Testis (tissue), 2 donors: ENCODE results near the gene NEDD9.

Source experiments
- CTCF ChIP-seq, 3 experiments: fragments of 450-650 bp in 2 of 3; fragments of 200-600 bp in 1 of 3; sonication (generic) in 1 of 3; IDR thresholded peaks; one replicate each; pipeline ENCODE4 v1.5.1; 2016 to 2019; ENCODE audit warnings: antibody characterized with exemption in 3 of 3, mild to moderate bottlenecking in 2 of 3, moderate library complexity in 1 of 3
- POLR2A ChIP-seq: fragments of 450-650 bp; IDR thresholded peaks from one replicate; pipeline ENCODE4 v1.6.1; 2017; ENCODE audit warnings: antibody characterized with exemption, mild to moderate bottlenecking, moderate library complexity

GRCh38 chr6:11160199-11160598 lies 72.3 kb downstream of the NEDD9 start:
- no peak for TF ChIP-seq CTCF (IDR thresholded peaks at IDR 0.05)
- no peak for TF ChIP-seq POLR2A
